Activated CD8-positive, alpha-beta T cell treated with anti-CD3 and anti-CD28 coated beads for 36 hours (primary cell): ENCODE measurements around the gene FRY. TPM values are rescaled to one million over a fixed set of nuclear protein-coding genes. Genes with fewer than 3 reads are reported as not detected.

Experiments used
- ATAC-seq: fragments of 200-7000 bp; cut with Tn5 transposase; one replicate; pipeline ENCODE4 v1.10.0; 2021; ENCODE audit warnings: mild to moderate bottlenecking, moderate library complexity
- CTCF ChIA-PET: fragments of 350-600 bp; sonication (Branson Sonifier 250); formaldehyde crosslinking; loops from one replicate; lab custom pipeline; 2021; ENCODE audit warnings: antibody characterized with exemption; lab: Charles Lee
- POLR2A ChIA-PET: fragments of 350-600 bp; sonication (Branson Sonifier 250); formaldehyde crosslinking; loops from one replicate; lab custom pipeline; 2021; ENCODE audit warnings: antibody characterized with exemption; lab: Charles Lee
- DNase-seq: peaks from one replicate; pipeline ENCODE4 v3.0.0-alpha.2; 2020
- H3K27ac Mint-ChIP-seq: one replicate; pipeline ENCODE4 v1.8.0; 2021; ENCODE audit warnings: mild to moderate bottlenecking, mixed read lengths
- H3K27me3 Mint-ChIP-seq: one replicate; pipeline ENCODE4 v1.8.0; 2021; ENCODE audit warnings: mixed read lengths
- H3K36me3 Mint-ChIP-seq: one replicate; pipeline ENCODE4 v1.8.0; 2021; ENCODE audit warnings: low read depth, mixed read lengths
- H3K4me1 Mint-ChIP-seq: one replicate; pipeline ENCODE4 v1.8.0; 2021; ENCODE audit warnings: low read depth, mixed read lengths
- H3K4me3 Mint-ChIP-seq: one replicate; pipeline ENCODE4 v1.8.0; 2021; ENCODE audit warnings: mild to moderate bottlenecking, moderate library complexity, mixed read lengths
- H3K9me3 Mint-ChIP-seq: one replicate; pipeline ENCODE4 v1.8.0; 2021; ENCODE audit warnings: mixed read lengths
- intact Hi-C: fragments of 100-400 bp; cut with micrococcal nuclease; formaldehyde crosslinking; loops from one replicate; pipeline ENCODE4 v1.10.0; 2022
- total RNA-seq, 2 experiments: library from RNA; stranded (reverse); gene quantifications; one replicate each; pipeline ENCODE4 v1.2.3, GENCODE V29; 2021
- TF ChIP-seq, protein P1 (sequence below): fragments of 200-600 bp; IDR thresholded peaks from one replicate; pipeline ENCODE4 v1.8.0; 2022; ENCODE audit warnings: antibody characterized with exemption, mild to moderate bottlenecking

FRY gene
- total RNA-seq, 2 experiments from 2014 or later, result 0.58 to 0.68 TPM

DNA sequence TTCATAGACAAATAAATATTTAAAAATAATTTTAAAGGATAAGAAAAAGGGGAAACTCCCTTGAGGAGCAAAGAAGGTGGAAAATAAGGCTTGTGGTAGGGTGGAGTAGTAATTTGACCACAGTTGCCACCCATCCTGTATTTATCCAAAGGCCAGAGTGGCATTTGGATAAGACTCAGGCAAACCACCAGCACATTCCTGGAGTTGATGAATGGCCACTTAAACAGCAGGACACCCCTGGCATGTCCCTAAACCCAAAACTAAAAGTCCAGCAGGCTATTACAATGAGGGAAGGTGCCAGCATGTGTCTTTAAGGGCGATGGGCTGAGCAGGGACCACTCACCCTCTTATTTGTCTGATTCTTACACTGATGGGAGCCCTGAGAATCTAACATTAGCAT, 9.8 kb upstream of the FRY start:
- CTCF ChIA-PET, result no interaction called here
- no peak for DNase-seq
- TF ChIP-seq, protein P1, sequence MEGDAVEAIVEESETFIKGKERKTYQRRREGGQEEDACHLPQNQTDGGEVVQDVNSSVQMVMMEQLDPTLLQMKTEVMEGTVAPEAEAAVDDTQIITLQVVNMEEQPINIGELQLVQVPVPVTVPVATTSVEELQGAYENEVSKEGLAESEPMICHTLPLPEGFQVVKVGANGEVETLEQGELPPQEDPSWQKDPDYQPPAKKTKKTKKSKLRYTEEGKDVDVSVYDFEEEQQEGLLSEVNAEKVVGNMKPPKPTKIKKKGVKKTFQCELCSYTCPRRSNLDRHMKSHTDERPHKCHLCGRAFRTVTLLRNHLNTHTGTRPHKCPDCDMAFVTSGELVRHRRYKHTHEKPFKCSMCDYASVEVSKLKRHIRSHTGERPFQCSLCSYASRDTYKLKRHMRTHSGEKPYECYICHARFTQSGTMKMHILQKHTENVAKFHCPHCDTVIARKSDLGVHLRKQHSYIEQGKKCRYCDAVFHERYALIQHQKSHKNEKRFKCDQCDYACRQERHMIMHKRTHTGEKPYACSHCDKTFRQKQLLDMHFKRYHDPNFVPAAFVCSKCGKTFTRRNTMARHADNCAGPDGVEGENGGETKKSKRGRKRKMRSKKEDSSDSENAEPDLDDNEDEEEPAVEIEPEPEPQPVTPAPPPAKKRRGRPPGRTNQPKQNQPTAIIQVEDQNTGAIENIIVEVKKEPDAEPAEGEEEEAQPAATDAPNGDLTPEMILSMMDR, result no peak
- H3K27ac Mint-ChIP-seq, result no peak overlapping the region
- H3K4me3 Mint-ChIP-seq, result no peak overlapping the region
- intact Hi-C loops, result no loop called here
- H3K9me3 Mint-ChIP-seq, result no peaks in the 10 kb centered on the region
- ATAC-seq, result no peak
- no peaks in the 10 kb centered on the region for H3K27me3 Mint-ChIP-seq
- no peaks in the 10 kb centered on the region for H3K36me3 Mint-ChIP-seq
- POLR2A ChIA-PET, result no interaction called here
- no peaks in the 10 kb centered on the region for H3K4me1 Mint-ChIP-seq

DNA sequence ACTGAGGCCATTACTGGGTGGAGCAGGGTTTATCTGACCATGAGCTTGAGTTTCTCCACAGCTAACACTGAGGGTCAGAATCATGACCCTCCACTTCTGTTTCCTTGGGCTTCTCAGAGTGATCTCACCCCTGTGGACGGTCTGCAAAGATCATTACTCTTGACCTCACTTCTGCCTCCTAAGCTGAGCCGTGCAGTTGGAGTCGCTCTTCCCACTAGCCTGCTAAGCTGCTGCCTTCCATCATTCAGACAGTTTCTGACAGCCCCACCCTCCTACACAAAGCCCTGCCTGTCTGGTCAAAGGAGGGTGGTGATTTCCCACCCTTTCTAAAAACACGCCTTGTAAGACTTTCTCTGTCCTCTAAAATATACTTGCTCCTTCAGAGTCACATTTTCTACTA, 9.3 kb upstream of the FRY start:
- Mint-ChIP-seq H3K4me1 (no peaks in the 10 kb centered on the region), H3K27me3 (no peaks in the 10 kb centered on the region), H3K36me3 (no peaks in the 10 kb centered on the region), H3K4me3 (no peak overlapping the region), H3K9me3 (no peaks in the 10 kb centered on the region), H3K27ac (no peak overlapping the region)
- intact Hi-C loops, result no loop called here
- no peak for DNase-seq
- ChIA-PET CTCF (no interaction called here), POLR2A (no interaction called here)
- ATAC-seq, result no peak
- TF ChIP-seq, protein P1, result no peak

DNA sequence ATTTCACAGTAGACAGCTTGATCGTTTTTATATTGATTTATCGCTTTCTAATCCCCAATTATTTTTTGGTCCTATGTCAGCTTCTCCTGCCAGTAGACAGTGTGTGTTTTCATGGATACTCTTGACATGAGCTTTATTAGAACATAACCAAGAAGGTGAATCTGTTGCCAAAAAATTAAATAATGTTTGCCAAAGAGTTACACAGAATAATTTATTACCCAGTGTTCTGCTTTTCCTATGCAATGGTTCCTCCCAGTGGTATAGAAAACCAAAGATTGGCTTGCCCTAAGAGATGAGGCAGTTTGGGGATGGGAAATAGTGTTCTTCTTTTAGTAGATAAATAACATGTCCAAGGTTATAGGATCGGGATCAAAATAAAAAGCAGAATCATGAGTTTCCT, 8.5 kb upstream of the FRY start:
- TF ChIP-seq, protein P1, result no peak
- intact Hi-C loops, result no loop called here
- H3K36me3 Mint-ChIP-seq, result no peaks in the 10 kb centered on the region
- ChIA-PET POLR2A (no interaction called here), CTCF (no interaction called here)
- H3K4me1 Mint-ChIP-seq, result no peaks in the 10 kb centered on the region
- H3K27ac Mint-ChIP-seq, result no peak overlapping the region
- ATAC-seq, result no peak
- H3K9me3 Mint-ChIP-seq, result no peaks in the 10 kb centered on the region
- H3K4me3 Mint-ChIP-seq, result no peak overlapping the region
- H3K27me3 Mint-ChIP-seq, result no peaks in the 10 kb centered on the region
- no peak for DNase-seq

DNA sequence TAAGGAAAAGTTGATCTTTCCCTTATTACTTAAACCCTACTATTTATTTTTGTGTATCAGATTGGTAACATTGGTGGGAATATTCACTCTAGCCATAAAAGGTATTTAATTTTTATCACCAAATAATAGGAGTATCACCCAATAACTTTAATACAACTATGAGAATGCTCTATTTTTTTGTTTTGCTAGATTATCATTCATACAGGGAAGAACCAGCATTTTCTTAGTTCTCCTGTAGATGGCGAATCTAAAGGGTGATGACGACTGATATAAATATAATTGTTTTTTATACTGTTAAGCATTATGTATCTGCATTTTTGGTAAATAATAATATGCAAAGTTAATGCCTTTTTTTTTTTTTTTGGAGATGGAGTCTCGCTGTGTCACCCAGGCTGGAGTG, 7.9 kb upstream of the FRY start:
- ATAC-seq (no peak), DNase-seq (no peak)
- ChIA-PET CTCF (no interaction called here), POLR2A (no interaction called here)
- no peak overlapping the region for H3K27ac Mint-ChIP-seq
- no peaks in the 10 kb centered on the region for H3K36me3 Mint-ChIP-seq
- no peaks in the 10 kb centered on the region for H3K9me3 Mint-ChIP-seq
- intact Hi-C loops, result no loop called here
- TF ChIP-seq, protein P1, result no peak
- no peak overlapping the region for H3K4me3 Mint-ChIP-seq
- H3K4me1 Mint-ChIP-seq, result no peaks in the 10 kb centered on the region
- no peaks in the 10 kb centered on the region for H3K27me3 Mint-ChIP-seq

DNA sequence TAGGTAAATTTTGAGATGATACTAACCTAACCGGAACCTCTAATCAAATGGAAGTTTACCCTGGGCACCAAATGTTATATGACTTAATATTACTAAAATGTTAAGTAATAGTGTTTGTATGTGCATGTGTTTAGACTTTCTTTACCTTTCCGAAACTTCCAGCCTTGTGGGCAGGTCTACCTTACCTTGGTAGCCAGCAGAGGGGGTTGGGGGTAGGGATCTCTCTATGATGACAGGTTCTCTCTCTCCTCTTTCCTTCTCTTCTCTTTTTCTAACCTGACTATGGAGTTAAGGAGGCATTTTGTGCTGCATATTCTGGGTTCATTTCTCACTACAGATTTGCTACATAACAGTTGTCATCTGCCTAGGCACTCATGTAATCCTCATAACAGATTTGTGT, 6.8 kb upstream of the FRY start:
- ChIA-PET CTCF (no interaction called here), POLR2A (no interaction called here)
- intact Hi-C loops, result no loop called here
- no peaks in the 10 kb centered on the region for H3K36me3 Mint-ChIP-seq
- no peaks in the 10 kb centered on the region for H3K9me3 Mint-ChIP-seq
- no peak for ATAC-seq
- no peak overlapping the region for H3K27ac Mint-ChIP-seq
- no peaks in the 10 kb centered on the region for H3K4me1 Mint-ChIP-seq
- no peaks in the 10 kb centered on the region for H3K27me3 Mint-ChIP-seq
- TF ChIP-seq, protein P1, result no peak
- DNase-seq, result no peak
- no peak overlapping the region for H3K4me3 Mint-ChIP-seq
